Smooth muscle cell (in vitro differentiated cells): ENCODE measurements around the gene COL7A1. TPM values are rescaled to one million over a fixed set of nuclear protein-coding genes. Genes with fewer than 3 reads are reported as not detected.
A peak's percentile ranks its signal among the peaks of the same experiment; 100 is the strongest.

Experiments used
- DNase-seq: peaks from one replicate; lab custom pipeline; 2025; ENCODE audit not compliant: unreplicated experiment; lab: John Stamatoyannopoulos, UW
- H2AFZ ChIP-seq: fragments of 200-600 bp; sonication (generic); 2 replicates; pipeline ENCODE4 v1.6.0; 2016; ENCODE audit warnings: antibody characterized with exemption, low read depth, mild to moderate bottlenecking
- H3F3A ChIP-seq: fragments of 200-600 bp; sonication (generic); 2 replicates; pipeline ENCODE4 v1.6.0; 2017; ENCODE audit warnings: antibody characterized with exemption, low read depth
- H3K27ac ChIP-seq: fragments of 200-600 bp; sonication (generic); 2 replicates; pipeline ENCODE4 v1.5.1; 2016; ENCODE audit warnings: low read depth, mild to moderate bottlenecking
- H3K27me3 ChIP-seq: fragments of 200-600 bp; sonication (generic); 2 replicates; pipeline ENCODE4 v1.6.1; 2016; ENCODE audit warnings: low read depth, mild to moderate bottlenecking
- H3K36me3 ChIP-seq: fragments of 200-600 bp; sonication (generic); 2 replicates; pipeline ENCODE4 v1.5.1; 2016; ENCODE audit warnings: low read depth
- H3K4me1 ChIP-seq: fragments of 200-600 bp; sonication (generic); 2 replicates; pipeline ENCODE4 v1.5.1; 2016; ENCODE audit warnings: low read depth
- H3K4me2 ChIP-seq: fragments of 200-600 bp; sonication (generic); 2 replicates; pipeline ENCODE4 v1.6.0; 2016; ENCODE audit warnings: mild to moderate bottlenecking
- H3K4me3 ChIP-seq: fragments of 200-600 bp; sonication (generic); 2 replicates; pipeline ENCODE4 v1.5.1; 2016; ENCODE audit warnings: mild to moderate bottlenecking
- H3K79me2 ChIP-seq: fragments of 200-600 bp; sonication (generic); 2 replicates; pipeline ENCODE4 v1.6.0; 2016; ENCODE audit warnings: low read depth, mild to moderate bottlenecking
- H3K9ac ChIP-seq: fragments of 200-600 bp; sonication (generic); 2 replicates; pipeline ENCODE4 v1.6.0; 2016; ENCODE audit warnings: low read depth
- H3K9me3 ChIP-seq: fragments of 200-600 bp; sonication (generic); replicated peaks from 2 replicates; pipeline ENCODE4 v1.5.1; 2016; ENCODE audit warnings: low read depth
- H4K20me1 ChIP-seq: fragments of 200-600 bp; sonication (generic); 2 replicates; pipeline ENCODE4 v1.6.0; 2016; ENCODE audit warnings: low read depth
- CTCF ChIP-seq: fragments of 200-600 bp; sonication (generic); IDR thresholded peaks from 2 replicates; pipeline ENCODE4 v1.5.1; 2017; ENCODE audit warnings: borderline replicate concordance, mild to moderate bottlenecking, antibody characterized with exemption; ENCODE audit not compliant: insufficient read depth, poor library complexity, severe bottlenecking
- WGBS: methylation state at CpG from one replicate; pipeline ENCODE4 v1.1.7; 2016; ENCODE audit warnings: low lambda C conversion rate; 5-methylcytosine and 5-hydroxymethylcytosine counted together
- polyA plus RNA-seq: library from polyadenylated mRNA; unstranded; fragments of >200 nt; fragmentation: Nextera tagmentation; extraction: Ambion mirVana; gene quantifications from 2 replicates; pipeline ENCODE4 v1.2.1, GENCODE V29; 2016
- total RNA-seq: library from RNA; depleted of rRNA; stranded (reverse); fragments of >200 nt; gene quantifications from 2 replicates; pipeline ENCODE4 v1.2.3, GENCODE V29; 2014

COL7A1 gene
- total and polyA plus RNA-seq, 2 experiments from 2014 or later = 57.3 to 80.7 TPM

DNA sequence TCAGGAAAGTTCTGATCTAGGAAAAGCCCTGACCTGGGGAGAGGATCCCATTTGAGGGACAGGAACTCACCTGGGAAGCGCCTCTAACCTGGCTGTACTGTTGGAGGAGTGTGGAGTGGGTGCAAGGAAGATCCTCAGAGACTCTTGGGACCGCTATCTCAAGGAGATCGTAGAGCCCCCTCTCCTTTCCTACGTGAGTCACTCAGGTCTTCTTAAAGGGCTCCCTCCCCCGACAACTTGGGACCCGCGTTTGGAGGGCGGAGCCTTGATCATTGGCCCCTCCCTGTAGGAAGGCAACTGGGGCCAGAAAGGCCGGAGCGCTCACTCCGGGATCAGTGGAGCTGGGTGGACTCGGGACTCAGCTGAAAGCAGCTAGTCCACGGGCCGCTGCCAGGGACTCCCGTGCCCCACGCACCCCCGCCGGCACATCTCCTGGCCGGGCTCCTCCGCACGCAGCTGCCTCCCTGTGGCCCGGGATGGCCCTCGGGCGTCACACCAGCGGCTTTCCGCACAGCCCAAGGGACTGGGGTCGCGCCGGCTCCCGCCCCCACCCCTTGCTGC, 39.6 kb upstream of the COL7A1 start:
- DNase-seq = peak; percentile 45
- Histone ChIP-seq H3K4me3 (peak overlapping the region; percentile 81), H3K4me1 (peaks cover 8% of the 10 kb centered on the region), H3K79me2 (peaks cover 6% of the 10 kb centered on the region), H3K27ac (no peak overlapping the region), H3K4me2 (peak overlapping the region; percentile 94), H3K9me3 (no peaks in the 10 kb centered on the region), H3F3A (no peaks in the 10 kb centered on the region), H3K36me3 (no peaks in the 10 kb centered on the region), H3K27me3 (no peaks in the 10 kb centered on the region), H3K9ac (peak overlapping the region; percentile 65), H2AFZ (peak overlapping the region; percentile 58), H4K20me1 (peaks cover 24% of the 10 kb centered on the region)
- TF ChIP-seq CTCF = no peak
- WGBS = 2% methylated on average over 20 of the region's 30 CpGs

- Histone ChIP-seq H3K36me3 (no peaks in the 10 kb centered on the region), H3F3A (no peaks in the 10 kb centered on the region), H3K27ac (no peak overlapping the region), H2AFZ (no peak overlapping the region), H3K9me3 (no peaks in the 10 kb centered on the region), H3K4me1 (peaks cover 8% of the 10 kb centered on the region), H3K9ac (no peak overlapping the region), H3K27me3 (no peaks in the 10 kb centered on the region), H4K20me1 (peaks cover 24% of the 10 kb centered on the region), H3K4me3 (peak overlapping the region; percentile 81), H3K79me2 (peaks cover 6% of the 10 kb centered on the region), H3K4me2 (peak overlapping the region; percentile 94)
- no peak for TF ChIP-seq CTCF
- DNase-seq = no peak
- 89% methylated on average over 2 of the region's 2 CpGs for WGBS
Measured at GRCh38 chr3:48633743-48634142, 38.6 kb upstream of the COL7A1 start.

GRCh38 chr3:48633256-48633655, 38.1 kb upstream of the COL7A1 start:
- Histone ChIP-seq H3K4me2 (no peak overlapping the region), H3K9me3 (no peaks in the 10 kb centered on the region), H3K79me2 (peaks cover 6% of the 10 kb centered on the region), H3K36me3 (no peaks in the 10 kb centered on the region), H3K9ac (no peak overlapping the region), H4K20me1 (peaks cover 24% of the 10 kb centered on the region), H2AFZ (no peak overlapping the region), H3K27ac (no peak overlapping the region), H3K4me3 (no peak overlapping the region), H3K27me3 (no peaks in the 10 kb centered on the region), H3F3A (no peaks in the 10 kb centered on the region), H3K4me1 (peaks cover 8% of the 10 kb centered on the region)
- WGBS = 99% methylated on average over 15 of the region's 15 CpGs
- no peak for DNase-seq
- TF ChIP-seq CTCF = no peak
